ENCODE measurements around the gene TPCN2. TPM values are rescaled to one million over a fixed set of nuclear protein-coding genes. Genes with fewer than 3 reads are reported as not detected.

TPCN2 gene
- total RNA-seq, 6 experiments from 2014 or later, result 8.0 to 11.2 (median 9.0) TPM

GRCh38 chr11:69156673-69157155 is 108.0 kb downstream of the TPCN2 start:
- H3K4me3 Mint-ChIP-seq, result no peak overlapping the region
- peaks cover 14% of the 10 kb centered on the region for H3K4me1 Mint-ChIP-seq (ENCODE audit: low read depth)
- H3K27me3 Mint-ChIP-seq (ENCODE audit: insufficient read depth), result peaks cover 5% of the 10 kb centered on the region
- no peaks in the 10 kb centered on the region for H3K9me3 Mint-ChIP-seq
- no peaks in the 10 kb centered on the region for H3K36me3 Mint-ChIP-seq (ENCODE audit: low read depth)
- TF ChIP-seq CTCF (IDR thresholded peaks at IDR 0.05), result no peak
- H3K27ac Mint-ChIP-seq, result peak overlapping the region; percentile 31; the same call in 1 of the 2 replicates
- no peak for DNase-seq

GRCh38 chr11:69157156-69157821 is 108.6 kb downstream of the TPCN2 start:
- H3K4me1 Mint-ChIP-seq (ENCODE audit: low read depth), result peaks cover 14% of the 10 kb centered on the region
- peaks cover 5% of the 10 kb centered on the region for H3K27me3 Mint-ChIP-seq (ENCODE audit: insufficient read depth)
- no peaks in the 10 kb centered on the region for H3K36me3 Mint-ChIP-seq (ENCODE audit: low read depth)
- no peak for TF ChIP-seq CTCF (IDR thresholded peaks at IDR 0.05)
- H3K4me3 Mint-ChIP-seq, result no peak overlapping the region
- no peak overlapping the region for H3K27ac Mint-ChIP-seq
- no peaks in the 10 kb centered on the region for H3K9me3 Mint-ChIP-seq
- no peak for DNase-seq

GRCh38 chr11:69157822-69158231 is 109.1 kb downstream of the TPCN2 start:
- Mint-ChIP-seq H3K27ac (no peak overlapping the region), H3K4me3 (no peak overlapping the region), H3K4me1 (ENCODE audit: low read depth) (peaks cover 14% of the 10 kb centered on the region), H3K27me3 (ENCODE audit: insufficient read depth) (peaks cover 5% of the 10 kb centered on the region), H3K9me3 (no peaks in the 10 kb centered on the region), H3K36me3 (ENCODE audit: low read depth) (0 out of 2 replicates have a peak, but pooled peaks cover 1% of the 10 kb centered on the region)
- no peak for TF ChIP-seq CTCF (IDR thresholded peaks at IDR 0.05)
- no peak for DNase-seq

- no peak overlapping the region for H3K4me3 Mint-ChIP-seq
- TF ChIP-seq CTCF (IDR thresholded peaks at IDR 0.05), result no peak
- peaks cover 5% of the 10 kb centered on the region for H3K27me3 Mint-ChIP-seq (ENCODE audit: insufficient read depth)
- peaks cover 7% of the 10 kb centered on the region; the same call in 1 of the 2 replicates for H3K36me3 Mint-ChIP-seq (ENCODE audit: low read depth)
- H3K4me1 Mint-ChIP-seq (ENCODE audit: low read depth), result peaks cover 9% of the 10 kb centered on the region
- no peaks in the 10 kb centered on the region; the same call in 1 of the 2 replicates for H3K9me3 Mint-ChIP-seq
- no peak overlapping the region for H3K27ac Mint-ChIP-seq
- no peak for DNase-seq
Measured at GRCh38 chr11:69158301-69159149, 109.8 kb downstream of the TPCN2 start.

GRCh38 chr11:69159150-69159852 is 110.6 kb downstream of the TPCN2 start:
- H3K27ac Mint-ChIP-seq, result no peak overlapping the region
- peaks cover 5% of the 10 kb centered on the region for H3K27me3 Mint-ChIP-seq (ENCODE audit: insufficient read depth)
- H3K9me3 Mint-ChIP-seq, result peaks cover 6% of the 10 kb centered on the region
- H3K36me3 Mint-ChIP-seq (ENCODE audit: low read depth), result peaks cover 13% of the 10 kb centered on the region
- DNase-seq, result no peak
- no peak for TF ChIP-seq CTCF (IDR thresholded peaks at IDR 0.05)
- H3K4me1 Mint-ChIP-seq (ENCODE audit: low read depth), result peaks cover 7% of the 10 kb centered on the region
- no peak overlapping the region for H3K4me3 Mint-ChIP-seq

Data from HFFc6 (cell line).